Inflammatory macrophage (primary cell): ENCODE data around the gene C9orf50.

Experiments used
- DNase-seq, 2 donors: peaks; one replicate each; pipeline ENCODE4 v3.0.0-alpha.2; 2020 to 2022

The C9orf50 gene

DNA sequence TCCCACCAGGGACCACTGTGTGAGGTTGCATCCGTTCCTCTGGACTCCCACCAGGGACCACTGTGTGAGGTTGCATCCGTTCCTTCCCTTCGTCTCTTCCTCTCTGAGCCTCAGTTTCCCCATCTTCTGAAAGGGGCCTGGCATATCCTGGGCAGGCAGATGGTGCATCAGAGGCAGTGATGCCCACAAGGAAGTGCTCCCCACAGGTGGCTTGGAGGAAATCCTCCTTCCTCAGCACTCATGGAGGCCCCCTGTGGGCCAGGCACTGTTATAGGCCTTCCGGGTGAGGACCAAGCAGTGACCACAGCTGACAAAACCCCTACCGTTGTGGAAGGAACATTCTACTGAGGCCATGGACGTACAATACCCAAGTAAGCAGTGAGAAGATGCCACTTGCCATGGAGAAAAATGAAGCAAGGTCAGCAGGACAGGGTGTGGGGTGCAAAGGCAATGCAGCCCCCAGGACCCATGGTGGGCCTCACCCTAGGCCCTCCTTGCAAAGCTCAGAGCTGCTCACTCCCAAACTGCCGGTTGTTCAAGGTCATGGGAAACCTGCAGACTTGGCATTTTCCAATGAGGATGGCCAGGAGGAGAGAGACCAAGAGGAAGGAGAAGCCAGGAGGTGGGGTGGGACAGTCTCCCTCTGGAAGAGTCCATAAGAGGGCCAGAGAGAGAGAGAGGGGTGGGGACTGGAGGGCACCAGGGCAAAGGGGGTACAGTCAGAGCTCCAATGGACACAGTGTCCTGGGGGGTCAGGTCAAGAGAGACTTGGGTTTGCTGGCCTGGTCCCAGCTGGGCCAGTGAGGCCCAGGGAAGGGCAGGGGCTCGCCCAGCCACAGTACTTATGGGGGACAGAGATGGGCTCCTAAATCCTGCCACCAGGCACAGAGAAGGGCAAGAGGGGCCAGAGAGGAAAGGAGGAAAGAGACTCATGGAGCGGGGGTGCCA lies 51.1 kb downstream of the C9orf50 start:
- no peak for DNase-seq

- no peak for DNase-seq
These were observed 52.1 kb downstream of the C9orf50 start for GRCh38 chr9:129568560-129569501.

DNA sequence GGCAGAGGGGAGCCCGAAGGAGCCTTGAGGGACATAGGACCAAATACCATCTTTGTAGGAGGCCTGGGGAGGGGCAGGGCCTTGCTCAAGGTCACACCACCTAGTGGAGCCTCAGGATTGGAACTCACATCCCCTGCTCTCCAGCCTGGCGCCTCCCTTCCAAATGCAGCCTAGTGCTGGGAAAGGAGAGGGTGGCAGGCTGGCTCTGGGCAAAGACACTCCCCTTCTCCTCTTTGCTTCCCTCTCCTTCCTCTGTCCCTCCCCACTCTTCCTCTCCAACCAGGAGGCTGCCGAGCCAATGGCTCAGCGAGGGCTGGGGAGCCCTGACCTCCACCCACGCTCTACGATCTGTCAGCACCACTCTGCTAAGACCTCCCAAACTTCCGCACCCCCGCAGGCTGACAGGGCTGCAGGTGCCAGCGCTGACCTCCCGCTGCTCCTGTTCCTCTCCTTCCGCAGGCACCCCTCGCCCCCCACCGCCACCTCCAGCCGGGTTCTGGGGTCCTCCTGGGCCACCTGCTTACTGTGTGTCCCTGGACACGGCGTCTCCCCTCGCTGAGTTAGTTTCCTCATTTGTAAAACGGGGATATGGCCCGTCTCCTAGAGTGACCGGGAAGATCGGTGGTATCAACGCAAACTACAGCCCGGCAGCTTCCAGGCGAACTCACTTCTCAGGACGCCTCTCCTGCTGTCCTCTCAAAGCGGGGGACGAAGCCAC lies 52.9 kb downstream of the C9orf50 start:
- DNase-seq: peak in 1 of 2 donors; percentile 24

GRCh38 chr9:129567329-129567728 lies 53.6 kb downstream of the C9orf50 start:
- DNase-seq: no peak

GRCh38 chr9:129566563-129567266 lies 54.2 kb downstream of the C9orf50 start:
- no peak for DNase-seq

DNA sequence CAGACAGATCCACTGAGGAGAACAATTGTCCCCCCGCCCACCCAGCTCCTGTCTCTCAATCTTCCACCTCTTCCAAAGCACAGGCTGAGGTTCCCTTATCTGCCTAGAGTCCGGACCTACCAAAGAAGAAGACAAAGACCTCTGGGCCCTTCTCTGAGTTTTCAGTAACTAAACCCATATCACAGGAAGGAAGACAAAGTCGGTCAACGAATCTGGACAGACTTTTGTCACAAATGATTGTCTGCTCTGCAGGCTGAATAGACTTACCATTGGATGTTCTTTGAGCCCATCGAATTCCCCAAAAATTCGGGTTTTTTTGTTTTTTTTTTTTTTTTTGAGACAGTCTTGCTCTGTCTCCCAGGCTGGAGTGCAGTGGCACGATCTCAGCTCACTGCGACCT lies 58.0 kb downstream of the C9orf50 start:
- no peak for DNase-seq

- no peak for DNase-seq
These were observed 58.4 kb downstream of the C9orf50 start for GRCh38 chr9:129562514-129562913.
